CD1c-positive myeloid dendritic cell (primary cell): Measurements from ENCODE around the gene SNAI1.
"Not testable (repeated sequence)": the region's sequence is repeated elsewhere in the genome, so short reads cannot be mapped to it uniquely, and the experiment has no call there.

Source experiments
- DNase-seq: peaks from one replicate; pipeline ENCODE4 v3.0.0-alpha.2; 2016; ENCODE audit errors: extremely low spot score

The SNAI1 gene

DNA sequence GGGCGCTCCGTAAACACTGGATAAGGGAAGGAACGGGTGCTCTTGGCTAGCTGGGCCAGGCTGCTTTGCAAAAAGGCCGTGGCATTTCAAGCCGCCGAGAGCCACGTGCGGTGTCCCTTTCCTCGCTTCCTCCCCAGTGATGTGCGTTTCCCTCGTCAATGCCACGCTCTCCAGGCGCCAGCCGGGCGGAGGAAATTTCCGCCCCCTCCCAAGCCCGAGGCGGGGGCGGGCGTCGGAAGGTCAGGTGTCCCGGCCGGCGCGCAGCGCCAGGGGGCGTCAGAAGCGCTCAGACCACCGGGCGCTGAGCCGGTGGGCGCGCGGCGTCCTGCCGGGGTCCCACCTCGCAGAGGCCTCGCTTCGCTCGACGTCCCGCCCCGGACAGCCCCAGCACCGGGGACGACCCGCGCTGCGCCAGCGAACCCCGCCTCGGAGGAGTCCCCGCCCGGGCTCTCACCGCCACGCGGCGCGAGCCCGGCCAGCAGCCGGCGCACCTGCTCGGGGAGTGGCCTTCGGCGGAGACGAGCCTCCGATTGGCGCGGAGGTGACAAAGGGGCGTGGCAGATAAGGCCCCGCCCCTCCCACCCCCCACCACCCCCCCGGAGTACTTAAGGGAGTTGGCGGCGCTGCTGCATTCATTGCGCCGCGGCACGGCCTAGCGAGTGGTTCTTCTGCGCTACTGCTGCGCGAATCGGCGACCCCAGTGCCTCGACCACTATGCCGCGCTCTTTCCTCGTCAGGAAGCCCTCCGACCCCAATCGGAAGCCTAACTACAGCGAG lies at the start of gene SNAI1:
SNAI1 (plus strand) TSS at position 635 of the 777 bp plus-strand sequence; CDS start at position 715, 80 bp downstream.
- peak; percentile 86 for DNase-seq

DNA sequence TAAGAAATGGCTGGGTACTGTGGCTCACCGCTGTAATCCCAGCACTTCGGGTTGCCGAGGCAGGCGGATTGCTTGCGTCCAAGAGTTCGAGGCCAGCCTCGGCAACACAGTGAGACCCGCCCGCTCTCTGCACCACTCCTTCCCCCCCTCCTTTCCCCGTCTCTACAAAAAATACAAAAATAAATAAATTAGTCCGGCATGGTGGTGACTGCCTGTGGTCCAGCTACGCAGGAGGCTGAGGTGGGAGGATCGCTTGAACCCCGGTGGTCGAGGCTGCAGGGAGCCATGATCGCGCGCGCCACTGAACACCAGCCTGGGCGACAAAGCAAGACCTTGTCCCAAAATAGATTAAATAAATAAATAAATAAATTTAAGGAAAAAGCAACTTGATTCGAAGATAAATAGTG lies 47.0 kb upstream of the SNAI1 start:
- no peak for DNase-seq

DNA sequence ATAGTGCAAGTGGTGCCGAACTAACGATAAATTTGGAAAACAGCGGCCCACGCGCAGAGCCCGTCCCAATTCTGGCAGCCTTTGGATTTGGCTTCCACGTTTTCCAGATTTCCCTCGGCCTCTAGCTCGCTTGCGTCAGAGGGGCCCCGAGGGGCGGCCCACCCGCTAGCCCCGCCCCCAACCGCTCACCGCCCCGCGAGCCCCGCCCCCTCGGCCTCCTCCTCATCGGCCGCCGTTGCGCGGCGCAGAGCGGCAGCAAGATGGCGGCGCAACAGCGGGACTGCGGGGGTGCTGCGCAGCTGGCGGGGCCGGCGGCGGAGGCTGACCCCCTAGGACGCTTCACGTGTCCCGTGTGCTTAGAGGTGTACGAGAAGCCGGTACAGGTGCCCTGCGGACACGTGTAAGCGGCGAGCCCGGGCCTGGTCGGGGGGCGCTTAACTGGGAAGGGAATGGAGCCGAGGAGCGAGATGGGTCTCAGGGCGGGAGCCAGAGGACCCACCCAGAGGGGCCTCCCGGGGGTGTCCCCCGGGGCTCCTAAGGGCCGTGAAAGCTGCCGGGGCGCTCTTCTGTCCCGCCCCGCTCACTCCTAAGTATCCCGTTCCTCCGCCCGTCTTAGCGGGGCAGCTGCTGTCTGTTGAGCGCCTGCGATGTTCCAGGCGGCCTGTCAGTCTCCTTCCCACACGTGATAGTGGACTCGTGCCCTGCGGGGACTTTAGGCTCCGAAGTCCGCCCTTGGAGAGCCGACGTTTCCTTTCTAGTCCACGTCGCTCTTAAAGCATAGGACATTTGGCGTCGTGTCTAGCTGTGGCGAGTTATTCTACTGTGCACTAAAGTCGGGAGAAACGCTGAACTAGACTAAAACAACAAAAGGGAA lies 46.4 kb upstream of the SNAI1 start, which contains the start of gene RNF114:
RNF114 (plus strand) TSS at position 245 of the 874 bp plus-strand sequence; CDS start at position 261, 16 bp downstream.
- peak; percentile 97 for DNase-seq

DNA sequence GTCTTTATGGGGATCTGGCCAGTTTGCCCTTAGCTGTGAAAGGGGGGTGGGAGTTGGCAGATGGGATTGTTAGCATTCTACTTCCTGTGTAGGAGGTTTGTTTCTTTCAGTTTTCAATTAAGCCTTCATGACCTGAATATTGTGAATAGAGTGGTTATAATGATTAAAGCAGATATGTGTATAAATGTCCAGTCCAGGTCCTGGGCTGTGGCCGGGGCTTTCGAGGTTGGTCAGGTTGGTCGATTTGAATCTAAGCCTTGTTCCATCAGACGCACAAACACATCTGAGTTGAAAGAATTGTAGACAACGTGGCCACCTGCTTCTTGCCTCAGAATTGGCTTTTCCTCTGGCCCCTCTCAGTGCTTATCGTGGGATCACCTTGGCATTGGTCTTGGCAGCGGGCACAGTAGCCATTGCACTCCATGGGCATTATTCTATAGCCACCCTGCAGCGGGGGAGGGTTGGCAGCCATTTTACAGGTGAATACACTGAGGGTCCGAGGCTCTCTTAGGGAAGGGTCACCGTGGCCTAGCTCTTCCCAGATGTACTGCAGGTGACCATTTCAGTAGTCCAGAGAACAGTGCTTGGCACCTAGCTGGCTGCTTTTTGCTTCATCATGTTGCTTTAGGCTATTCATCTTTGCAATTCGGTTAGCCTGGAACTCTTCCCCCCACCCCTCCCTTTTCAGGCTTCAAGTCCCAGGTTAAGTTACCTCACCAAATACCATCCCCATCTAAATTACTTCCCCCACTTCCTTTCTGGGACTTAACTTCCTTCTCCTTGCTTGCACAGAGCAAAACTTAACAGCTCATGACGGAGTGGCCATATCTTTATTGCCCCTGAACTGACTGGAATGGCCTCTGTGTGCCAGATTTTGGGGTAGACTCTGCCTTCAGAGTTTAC lies 45.5 kb upstream of the SNAI1 start:
- DNase-seq: peak; percentile 41

DNA sequence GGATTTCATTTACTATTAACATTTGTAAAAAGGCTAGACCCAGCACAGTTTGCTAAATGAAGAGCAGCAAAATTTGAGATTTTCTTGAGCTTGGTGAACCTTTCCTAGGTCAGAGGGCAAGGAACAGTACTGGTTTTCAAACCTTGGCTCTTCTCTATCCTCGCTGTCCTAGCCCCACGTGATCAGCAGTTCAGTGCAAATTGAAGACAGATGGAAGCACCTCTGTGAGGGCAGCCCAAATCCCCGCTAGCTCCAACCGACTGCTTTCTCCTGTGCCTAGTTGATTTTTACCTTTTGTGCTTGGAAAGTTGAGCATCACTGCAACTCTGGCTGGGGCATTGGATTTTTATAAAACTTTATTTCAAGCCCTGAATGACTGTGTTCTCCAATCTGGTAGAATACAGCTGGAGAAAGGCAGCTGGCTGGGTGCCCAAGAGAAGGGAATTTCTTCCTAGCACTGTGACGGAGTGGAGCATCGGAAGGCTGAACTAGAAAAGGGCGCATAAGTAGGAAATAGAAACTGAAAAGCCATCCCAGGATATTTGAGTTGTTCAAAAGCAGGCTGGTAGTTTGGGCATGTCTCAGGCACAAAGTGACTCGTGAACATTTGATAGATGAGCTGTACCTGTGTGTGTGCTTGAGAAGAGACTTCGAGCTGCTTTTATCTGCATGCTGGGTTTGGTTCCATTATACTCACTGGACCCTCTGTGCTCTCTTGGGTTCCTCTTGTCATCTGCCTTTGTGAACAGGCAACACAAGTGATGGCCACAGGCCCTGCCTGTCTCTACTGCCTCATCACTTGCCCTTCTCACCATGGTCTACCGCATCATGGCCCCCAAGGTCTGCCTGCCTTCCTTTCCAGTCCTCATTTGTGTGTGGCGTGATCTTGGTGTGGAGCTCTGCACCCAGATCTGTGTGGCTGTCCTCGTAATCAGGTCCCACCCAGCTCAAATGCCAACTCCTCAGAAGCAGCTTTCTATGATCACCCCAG lies 44.3 kb upstream of the SNAI1 start:
- no peak for DNase-seq

DNA sequence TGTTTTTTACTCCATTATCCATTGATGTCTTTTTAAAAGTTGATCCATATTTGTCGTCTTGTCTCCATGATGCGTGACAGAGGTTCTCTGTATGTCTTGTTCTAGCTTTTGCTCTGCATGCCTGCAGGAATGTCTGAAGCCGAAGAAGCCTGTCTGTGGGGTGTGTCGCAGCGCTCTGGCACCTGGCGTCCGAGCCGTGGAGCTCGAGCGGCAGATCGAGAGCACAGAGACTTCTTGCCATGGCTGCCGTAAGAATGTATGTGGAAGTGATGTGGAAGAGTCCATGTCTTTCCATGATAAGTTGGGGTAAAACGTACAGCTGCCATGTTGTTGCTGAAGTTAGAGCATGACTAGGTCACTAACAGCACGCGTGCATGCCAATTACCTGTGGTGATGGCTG lies 41.3 kb upstream of the SNAI1 start:
- DNase-seq: no peak

DNA sequence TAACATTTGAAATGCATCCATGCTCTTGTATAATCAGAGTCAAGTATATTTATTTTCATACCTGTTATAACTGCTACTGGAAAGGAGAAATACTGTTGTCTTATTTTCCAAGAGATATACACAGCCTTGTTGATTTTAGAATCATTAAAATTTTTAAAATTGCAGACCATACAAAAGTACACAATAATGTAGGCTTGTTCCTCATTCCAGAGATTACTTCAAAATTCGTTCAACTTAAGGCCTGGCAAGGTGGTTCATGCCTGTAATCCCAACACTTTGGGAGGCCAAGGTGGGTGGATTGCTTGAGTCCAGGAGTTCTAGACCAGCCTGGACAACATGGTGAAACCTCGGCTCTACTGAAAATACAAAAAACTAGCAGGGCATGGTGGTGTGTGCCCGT lies 40.5 kb upstream of the SNAI1 start:
- DNase-seq: no peak

DNA sequence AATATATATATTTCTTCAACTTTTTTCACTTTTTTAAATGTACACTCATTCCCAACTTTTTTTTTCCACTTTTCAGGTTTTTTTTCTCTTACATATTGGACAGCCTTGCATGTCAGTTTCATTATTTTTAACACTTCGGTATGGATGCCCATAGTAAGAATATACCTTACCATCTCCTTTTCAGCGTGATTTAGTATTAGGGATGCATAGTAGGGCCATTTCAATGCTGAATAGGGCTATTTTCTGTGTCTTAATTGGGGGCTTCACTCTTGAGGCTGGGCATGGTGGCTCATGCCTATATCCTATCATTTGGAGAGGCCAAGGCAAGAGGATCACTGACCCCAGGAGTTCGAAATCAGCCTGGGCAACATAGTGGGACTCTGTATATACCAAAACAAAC lies 39.8 kb upstream of the SNAI1 start:
- no peak for DNase-seq

DNA sequence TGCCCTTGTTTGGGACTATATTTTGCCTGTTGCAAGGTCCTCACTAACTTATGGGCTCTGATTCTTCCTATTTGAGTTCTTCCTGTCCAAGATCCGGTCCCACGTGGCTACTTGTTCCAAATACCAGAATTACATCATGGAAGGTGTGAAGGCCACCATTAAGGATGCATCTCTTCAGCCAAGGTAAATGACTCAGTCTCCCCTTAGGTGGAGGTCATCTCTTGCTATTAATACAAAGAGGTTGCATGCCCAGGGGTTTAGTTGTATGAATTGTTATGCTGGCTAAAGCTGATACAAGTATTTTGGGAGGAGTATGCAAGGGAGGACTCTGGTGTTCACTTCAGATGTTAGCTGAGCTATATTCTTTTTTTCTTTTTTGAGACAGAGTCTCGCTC lies 37.5 kb upstream of the SNAI1 start:
- no peak for DNase-seq

DNA sequence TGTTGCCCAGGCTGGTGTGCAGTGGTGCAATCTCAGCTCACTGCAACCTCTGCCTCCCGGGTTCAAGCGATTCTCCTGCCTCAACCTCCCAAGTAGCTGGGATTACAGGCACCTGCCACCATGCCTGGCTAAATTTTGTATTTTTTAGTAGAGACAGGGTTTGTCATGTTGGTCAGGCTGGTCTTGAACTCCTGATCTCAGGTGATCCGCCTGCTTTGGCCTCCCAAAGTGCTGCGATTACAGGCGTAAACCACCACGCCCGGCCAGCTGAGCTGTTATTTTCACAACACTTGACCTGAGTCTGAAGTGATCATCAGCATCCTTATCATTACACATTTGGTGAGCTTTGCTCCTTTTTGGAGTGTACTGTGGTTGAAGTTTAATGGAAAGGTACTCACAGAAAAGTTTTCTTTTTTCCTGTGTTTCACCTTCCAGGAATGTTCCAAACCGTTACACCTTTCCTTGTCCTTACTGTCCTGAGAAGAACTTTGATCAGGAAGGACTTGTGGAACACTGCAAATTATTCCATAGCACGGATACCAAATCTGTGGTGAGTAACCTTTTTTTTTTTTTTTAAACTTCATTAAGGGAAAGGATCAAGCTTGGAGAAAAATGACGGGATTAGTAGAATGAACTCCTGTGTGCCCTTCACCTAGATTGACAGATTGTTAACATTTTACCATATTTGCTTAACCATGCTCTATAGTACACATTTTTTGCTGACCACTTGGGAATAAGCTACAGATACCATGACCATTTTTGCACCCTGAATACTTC lies 36.9 kb upstream of the SNAI1 start:
- no peak for DNase-seq

DNA sequence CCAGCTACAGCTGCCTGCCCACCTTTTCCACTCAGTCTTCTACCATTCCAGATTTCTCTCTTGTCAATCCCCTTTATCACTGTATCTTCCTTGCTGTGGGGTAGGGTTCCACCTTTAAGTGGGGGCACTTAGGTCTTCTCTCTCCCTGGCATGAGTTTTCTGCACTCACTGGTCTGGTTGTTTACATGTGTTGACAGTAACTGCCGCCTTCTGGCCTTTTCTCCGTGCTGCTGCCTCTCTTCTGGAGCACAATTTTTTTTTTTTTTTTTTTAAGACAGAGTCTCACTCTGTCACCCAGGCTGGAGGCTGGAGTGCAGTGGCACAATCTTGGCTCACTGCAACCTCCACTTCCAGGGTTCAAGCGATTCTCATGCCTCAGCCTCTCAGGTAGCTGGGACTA lies 34.6 kb upstream of the SNAI1 start:
- DNase-seq: no peak

DNA sequence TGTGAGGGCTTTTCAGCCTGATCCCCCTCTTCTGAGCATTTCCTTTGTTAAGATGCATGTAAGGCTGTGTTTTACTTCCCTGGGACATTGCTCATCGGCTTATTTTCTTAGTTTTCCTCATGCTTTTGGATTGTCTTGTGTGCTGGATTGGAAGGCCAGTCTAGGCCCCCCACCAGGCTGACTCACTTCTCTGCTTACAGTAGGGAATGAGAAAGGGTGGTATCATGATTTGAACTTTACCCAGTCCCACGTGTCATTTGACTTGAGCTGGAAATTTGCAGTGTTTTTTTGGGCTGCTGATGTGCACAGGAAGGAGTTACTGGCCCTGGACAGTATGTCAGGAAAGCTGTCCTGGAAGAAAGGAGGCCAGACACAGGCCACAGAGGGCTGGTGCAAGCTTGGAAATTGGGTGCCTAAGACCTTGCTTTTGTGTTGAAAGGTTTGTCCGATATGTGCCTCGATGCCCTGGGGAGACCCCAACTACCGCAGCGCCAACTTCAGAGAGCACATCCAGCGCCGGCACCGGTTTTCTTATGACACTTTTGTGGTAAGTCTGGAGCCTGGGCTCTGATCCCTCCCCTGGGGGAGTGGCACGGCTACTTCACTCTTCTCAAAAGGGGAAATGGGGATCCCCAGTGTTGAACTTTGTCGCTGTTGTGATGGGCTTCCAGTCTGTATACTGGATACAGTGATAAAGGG lies 33.8 kb upstream of the SNAI1 start:
- DNase-seq: no peak

DNA sequence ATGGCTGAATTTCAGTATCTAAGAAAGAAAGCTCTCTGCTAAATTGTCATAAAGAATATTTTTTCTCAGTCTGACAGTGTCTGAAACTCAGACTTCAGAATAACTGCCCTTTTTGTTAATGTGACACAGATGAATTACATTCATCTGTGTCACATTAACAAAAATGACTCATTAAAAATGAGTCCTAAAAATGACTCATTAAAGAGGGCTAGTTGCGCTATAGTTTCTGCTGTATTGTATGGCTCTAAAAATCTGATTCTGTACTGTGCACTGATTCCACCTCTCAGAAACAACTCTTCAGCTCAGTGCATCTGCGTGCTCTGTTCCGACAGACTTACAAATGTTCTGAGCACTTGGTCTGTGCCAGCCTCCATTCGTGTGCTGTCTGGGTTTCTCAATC lies 31.6 kb upstream of the SNAI1 start:
- DNase-seq: no peak

DNA sequence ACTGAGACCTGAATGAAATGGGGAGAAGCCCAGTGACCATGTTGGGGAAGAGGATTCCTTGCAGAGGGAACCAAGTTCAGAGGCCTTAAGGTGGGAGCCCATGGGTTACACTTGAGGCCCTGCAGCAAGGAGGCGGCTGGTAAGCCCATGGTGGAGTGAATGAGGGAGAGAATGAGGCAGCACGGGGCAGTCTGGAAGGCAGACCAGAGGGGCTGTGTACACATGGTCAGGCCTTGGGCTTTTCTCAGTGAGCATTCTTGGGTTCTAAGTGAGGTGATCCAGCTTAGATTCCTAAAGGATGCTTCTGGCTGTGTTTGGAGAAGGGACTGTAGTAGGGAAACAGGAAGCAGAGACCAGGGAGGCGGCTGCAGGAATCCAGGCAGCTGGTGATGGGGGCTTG lies 27.6 kb upstream of the SNAI1 start:
- no peak for DNase-seq

DNA sequence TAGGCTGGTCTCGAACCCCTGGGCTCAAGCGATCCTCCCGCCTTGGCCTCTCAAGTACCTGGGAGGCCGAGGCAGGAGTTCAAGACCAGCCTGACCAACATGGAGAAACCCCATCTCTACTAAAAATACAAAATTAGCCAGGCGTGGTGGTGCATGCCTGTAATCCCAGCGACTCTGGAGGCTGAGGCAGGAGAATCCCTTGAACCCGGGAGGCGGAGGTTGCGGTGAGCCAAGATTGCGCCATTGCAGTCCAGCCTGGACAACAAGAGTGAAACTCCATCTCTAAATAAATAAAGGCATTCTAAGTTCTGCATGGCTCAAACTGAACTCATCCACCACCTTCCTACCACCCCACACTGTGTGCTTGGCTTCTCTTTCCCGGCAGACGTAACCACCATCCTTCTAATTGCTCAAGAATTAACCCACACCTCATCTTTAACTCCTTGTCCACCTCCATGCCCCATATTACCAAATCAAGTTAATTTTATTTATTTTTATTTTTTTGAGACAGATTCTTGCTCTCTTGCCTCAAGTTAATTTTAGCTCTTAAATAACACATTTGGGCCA lies 26.9 kb upstream of the SNAI1 start:
- not testable (repeated sequence) for DNase-seq

DNA sequence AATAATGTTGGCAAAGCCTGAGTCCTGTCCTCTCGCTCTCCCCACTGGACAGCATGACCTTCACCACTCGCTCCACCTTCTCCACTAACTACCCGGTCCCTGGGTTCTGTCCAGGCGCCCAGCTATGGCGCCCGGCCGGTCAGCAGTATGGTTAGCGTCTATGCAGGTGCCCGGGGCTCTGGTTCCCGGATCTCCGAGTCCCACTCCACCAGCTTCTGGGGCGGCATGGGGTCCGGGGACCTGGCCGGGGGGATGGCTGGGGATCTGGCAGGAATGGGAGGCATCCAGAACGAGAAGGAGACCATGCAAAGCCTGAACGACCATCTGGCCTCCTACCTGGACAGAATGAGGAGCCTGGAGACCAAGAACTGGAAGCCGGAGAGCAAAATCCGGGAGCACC lies 26.1 kb upstream of the SNAI1 start:
- DNase-seq: no peak

DNA sequence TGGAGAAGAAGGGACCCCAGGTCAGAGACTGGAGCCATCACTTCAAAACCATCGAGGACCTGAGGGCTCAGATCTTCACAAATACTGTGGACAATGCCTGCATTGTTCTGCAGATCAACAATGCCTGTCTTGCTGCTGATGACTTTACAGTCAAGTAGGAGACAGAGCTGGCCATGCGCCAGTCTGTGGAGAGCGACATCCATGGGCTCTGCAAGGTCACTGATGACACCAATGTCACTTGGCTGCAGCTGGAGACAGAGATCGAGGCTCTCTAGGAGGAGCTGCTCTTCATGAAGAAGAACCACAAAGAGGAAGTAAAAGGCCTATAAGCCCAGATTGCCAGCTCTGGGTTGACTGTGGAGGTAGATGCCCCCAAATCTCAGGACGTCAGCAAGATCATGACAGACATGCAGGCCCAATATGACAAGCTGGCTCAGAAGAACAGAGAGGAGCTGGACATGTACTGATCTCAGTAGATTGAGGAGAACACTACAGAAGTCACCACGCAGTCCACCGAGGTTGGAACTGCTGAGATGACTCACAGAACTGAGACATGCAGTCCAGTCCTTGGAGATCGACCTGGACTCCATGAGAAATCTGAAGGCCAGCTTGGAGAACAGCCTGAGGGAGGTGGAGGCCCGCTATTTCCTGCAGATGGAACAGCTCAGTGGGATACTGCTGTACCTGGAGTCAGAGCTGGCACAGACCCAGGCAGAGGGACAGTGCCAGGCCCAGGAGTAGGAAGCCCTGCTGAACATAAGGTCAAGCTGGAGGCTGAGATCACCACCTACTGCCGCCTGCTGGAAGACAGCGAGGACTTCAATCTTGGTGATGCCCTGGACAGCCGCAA lies 25.5 kb upstream of the SNAI1 start:
- DNase-seq: peak; percentile 13

DNA sequence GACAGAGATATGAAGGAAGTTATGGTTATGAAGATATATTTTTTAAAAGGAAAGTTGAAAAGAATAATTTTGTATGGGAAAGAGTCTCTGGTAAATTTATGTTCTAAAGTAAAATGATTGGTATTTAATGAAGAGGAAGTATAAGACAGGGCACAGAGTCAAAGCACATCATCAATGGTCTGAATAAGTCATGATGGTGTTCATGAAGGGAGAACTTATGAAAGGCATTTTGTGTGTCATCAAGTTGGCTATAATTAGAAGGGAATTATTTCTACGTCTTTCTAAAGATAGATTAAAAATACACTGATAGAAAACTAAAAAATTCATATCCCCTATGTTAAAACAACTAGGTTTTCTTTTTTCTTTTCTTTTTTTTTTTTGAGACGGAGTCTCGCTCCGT lies 21.4 kb upstream of the SNAI1 start:
- DNase-seq: no peak
